GM19372 (cell line): ENCODE results near the gene CNGA1.
"Not testable (repeated sequence)": the region's sequence is repeated elsewhere in the genome, so short reads cannot be mapped to it uniquely, and the experiment has no call there.

Experiments used
- ATAC-seq: cut with Tn5 transposase; IDR thresholded peaks from one replicate; pipeline ENCODE4 v1.9.1; 2021; ENCODE audit warnings: mild to moderate bottlenecking, low read depth, moderate library complexity; ENCODE audit not compliant: unreplicated experiment

The CNGA1 gene

GRCh38 chr4:48031802-48032525 is 15.5 kb upstream of the CNGA1 start:
- no peak for ATAC-seq

- ATAC-seq, result no peak
These were observed 14.0 kb upstream of the CNGA1 start for GRCh38 chr4:48030470-48030869.

- ATAC-seq, result no peak
These were observed 12.2 kb upstream of the CNGA1 start for GRCh38 chr4:48028696-48029095.

GRCh38 chr4:48027653-48028052 is 11.2 kb upstream of the CNGA1 start:
- ATAC-seq, result no peak

GRCh38 chr4:48025005-48025404 is 8.5 kb upstream of the CNGA1 start:
- no peak for ATAC-seq

- no peak for ATAC-seq
These were observed 8.0 kb upstream of the CNGA1 start for GRCh38 chr4:48024522-48024921.

GRCh38 chr4:48022192-48022799 is 5.8 kb upstream of the CNGA1 start:
- ATAC-seq, result no peak

- ATAC-seq, result no peak
These were observed 4.6 kb upstream of the CNGA1 start for GRCh38 chr4:48021100-48021499.

- no peak for ATAC-seq
These were observed 1.6 kb upstream of the CNGA1 start for GRCh38 chr4:48018112-48018511.

- ATAC-seq, result peak; percentile 12
These were observed 659 bp upstream of the CNGA1 start for GRCh38 chr4:48017108-48017571.

GRCh38 chr4:48015678-48016077 is 803 bp downstream of the CNGA1 start:
- no peak for ATAC-seq

GRCh38 chr4:48015216-48015615 is 1.3 kb downstream of the CNGA1 start:
- no peak for ATAC-seq

- no peak for ATAC-seq
These were observed 3.7 kb downstream of the CNGA1 start for GRCh38 chr4:48012824-48013223.

GRCh38 chr4:48011722-48012121 is 4.8 kb downstream of the CNGA1 start:
- no peak for ATAC-seq

GRCh38 chr4:48010906-48011305 is 5.6 kb downstream of the CNGA1 start:
- not testable (repeated sequence) for ATAC-seq

- ATAC-seq, result no peak
These were observed 8.4 kb downstream of the CNGA1 start for GRCh38 chr4:48008021-48008596.

GRCh38 chr4:48005781-48006180 is 10.7 kb downstream of the CNGA1 start:
- ATAC-seq, result no peak

- not testable (repeated sequence) for ATAC-seq
These were observed 12.9 kb downstream of the CNGA1 start for GRCh38 chr4:48003568-48003967.

GRCh38 chr4:48002267-48002666 is 14.2 kb downstream of the CNGA1 start:
- no peak for ATAC-seq

GRCh38 chr4:47996021-47996420 is 20.5 kb downstream of the CNGA1 start:
- no peak for ATAC-seq

- not testable (repeated sequence) for ATAC-seq
These were observed 24.0 kb downstream of the CNGA1 start for GRCh38 chr4:47992475-47992874.

GRCh38 chr4:47990145-47990544 is 26.3 kb downstream of the CNGA1 start:
- no peak for ATAC-seq
